Left hindlimb (tissue), 1 donor: ENCODE data around the gene AGR3.

Experiments
- DNase-seq: peaks from one replicate; pipeline ENCODE4 v3.0.0-alpha.2; 2018

AGR3 gene

GRCh38 chr7:16881844-16882243 is at the start of gene AGR3:
AGR3 (minus strand) TSS chr7:16881983; CDS start chr7:16878618, 3,365 bp downstream.
- DNase-seq: no peak

GRCh38 chr7:16930946-16931345 is 49.2 kb upstream of the AGR3 start:
- DNase-seq: no peak

GRCh38 chr7:16929146-16929762 is 47.5 kb upstream of the AGR3 start:
- no peak for DNase-seq

- no peak for DNase-seq
Measured at GRCh38 chr7:16926861-16927260, 45.1 kb upstream of the AGR3 start.

- no peak for DNase-seq
Measured at GRCh38 chr7:16926283-16926682, 44.5 kb upstream of the AGR3 start.

- no peak for DNase-seq
Measured at GRCh38 chr7:16925609-16926008, 43.8 kb upstream of the AGR3 start.

- no peak for DNase-seq
Measured at GRCh38 chr7:16923019-16923418, 41.2 kb upstream of the AGR3 start.

GRCh38 chr7:16921644-16922257 is 40.0 kb upstream of the AGR3 start:
- DNase-seq: no peak

- no peak for DNase-seq
Measured at GRCh38 chr7:16921151-16921550, 39.4 kb upstream of the AGR3 start.

- DNase-seq: no peak
Measured at GRCh38 chr7:16919440-16919839, 37.7 kb upstream of the AGR3 start.

GRCh38 chr7:16918288-16918895 is 36.6 kb upstream of the AGR3 start:
- no peak for DNase-seq

GRCh38 chr7:16916738-16917137 is 35.0 kb upstream of the AGR3 start:
- DNase-seq: no peak

GRCh38 chr7:16916105-16916639 is 34.4 kb upstream of the AGR3 start:
- no peak for DNase-seq

GRCh38 chr7:16915405-16915804 is 33.6 kb upstream of the AGR3 start:
- DNase-seq: no peak

GRCh38 chr7:16914771-16915170 is 33.0 kb upstream of the AGR3 start:
- DNase-seq: no peak

- DNase-seq: no peak
Measured at GRCh38 chr7:16913643-16914042, 31.9 kb upstream of the AGR3 start.

GRCh38 chr7:16912540-16912939 is 30.8 kb upstream of the AGR3 start:
- no peak for DNase-seq

- DNase-seq: no peak
Measured at GRCh38 chr7:16908561-16908960, 26.8 kb upstream of the AGR3 start.

- DNase-seq: no peak
Measured at GRCh38 chr7:16905300-16906044, 23.7 kb upstream of the AGR3 start.

- DNase-seq: no peak
Measured at GRCh38 chr7:16904076-16904475, 22.3 kb upstream of the AGR3 start.

- no peak for DNase-seq
Measured at GRCh38 chr7:16900209-16900768, 18.5 kb upstream of the AGR3 start.

GRCh38 chr7:16891874-16892643 is 10.3 kb upstream of the AGR3 start:
- DNase-seq: no peak
